Psoas muscle (tissue), 8 donors: ENCODE data around the gene FIGLA. TPM values are rescaled to one million over a fixed set of nuclear protein-coding genes. Genes with fewer than 3 reads are reported as not detected.

Experiments used
- ATAC-seq, 4 donors: fragments of 200-7000 bp; cut with Tn5 transposase; one replicate each; pipeline ENCODE4 v1.9.1; 2020; ENCODE audit warnings: moderate library complexity in 3 of 4, mild to moderate bottlenecking in 2 of 4
- DNase-seq, 2 donors: peaks; one replicate each; pipeline ENCODE4 v3.0.0-alpha.2; 2020
- H3K27ac ChIP-seq: fragments of 200-600 bp; one replicate; pipeline ENCODE4 v1.8.0; 2022
- H3K27me3 ChIP-seq, 3 donors: fragments of 200-600 bp in 1 of 3; one replicate each; pipeline versions ENCODE4 v1.6.1 to v1.8.0; 2013 to 2022; ENCODE audit warnings: low read length in 2 of 3, mild to moderate bottlenecking in 2 of 3, moderate library complexity in 1 of 3; ENCODE audit not compliant: insufficient read depth in 3 of 3
- H3K36me3 ChIP-seq, 2 donors: fragments of 200-600 bp in 1 of 2; one replicate each; pipeline versions ENCODE4 v1.6.1 to v1.8.0; 2013 to 2022; ENCODE audit warnings: low read depth in 1 of 2, mild to moderate bottlenecking in 1 of 2, moderate library complexity in 1 of 2; ENCODE audit not compliant: insufficient read depth in 1 of 2
- H3K4me1 ChIP-seq: fragments of 200-600 bp; one replicate; pipeline ENCODE4 v1.8.0; 2022
- H3K4me3 ChIP-seq: fragments of 200-600 bp; one replicate; pipeline ENCODE4 v1.8.0; 2022; ENCODE audit warnings: mild to moderate bottlenecking
- H3K9me3 ChIP-seq: fragments of 200-600 bp; one replicate; pipeline ENCODE4 v1.8.0; 2022
- CTCF ChIP-seq: fragments of 200-600 bp; IDR thresholded peaks from one replicate; pipeline ENCODE4 v1.8.0; 2022; ENCODE audit warnings: antibody characterized with exemption
- WGBS, 3 donors: extraction: QIAGEN DNeasy Blood & Tissue Kit; methylation state at CpG; one replicate each; pipeline versions ENCODE4 v1.1.6 to v1.1.7; 2013; 5-methylcytosine and 5-hydroxymethylcytosine counted together
- intact Hi-C, 2 donors: fragments of 100-400 bp; cut with DNase I; formaldehyde crosslinking; loops; one replicate each; pipeline versions ENCODE4 v1.11.0 to v1.14.2; 2022
- polyA plus RNA-seq, 3 donors: library from polyadenylated mRNA; stranded (reverse); fragments of 200-250 nt; gene quantifications; one replicate each; pipeline ENCODE4 v1.2.3, GENCODE V29; 2013
- total RNA-seq, 4 donors: library from RNA; stranded (reverse); fragmentation: NEBNext Ultra II Directional in 2 of 4; extraction: Animal tissue kit (Norgen Biotek cat#: 25700) in 2 of 4; gene quantifications; one replicate each; pipeline versions ENCODE4 v1.2.1 to v1.2.4, GENCODE V29; 2021 to 2023
- donor health status: healthy with polysubstance abuse.
- donor health status: DM: no; HTN: no; CAD: no; lungs with moderate emphysema.
- donor health status: Bipolar disorder and iron deficiency.
- donor health status: healthy.
- donor health status: DM: yes; HTN: yes; CAD: no.
- donor health status: DM: no; HTN: no; CAD: no.
- donor health status: DM: no; HTN: no; CAD: no.
- donor health status: DM: yes; HTN: yes; CAD: no.

Gene FIGLA
- total and polyA plus RNA-seq, 7 donors: 0.12 to 0.21 TPM; not detected in 5

- no peaks in the 10 kb centered on the region for H3K4me1 ChIP-seq
- H3K36me3 ChIP-seq: no peaks in the 10 kb centered on the region
- H3K27ac ChIP-seq: no peak overlapping the region
- H3K4me3 ChIP-seq: no peak overlapping the region
- peaks cover 0 to 3% (median 0%) of the 10 kb centered on the region in 3 donors for H3K27me3 ChIP-seq
- intact Hi-C loops: no loop called here
- TF ChIP-seq CTCF: no peak
- 93 to 95% (median 94%) methylated on average over 1 of the region's 1 CpG for WGBS, 3 donors
- no peaks in the 10 kb centered on the region for H3K9me3 ChIP-seq
- ATAC-seq: no peak
- no peak for DNase-seq
These were observed 60.8 kb downstream of the FIGLA start for GRCh38 chr2:70729647-70730046.

GRCh38 chr2:70728128-70728527, 62.3 kb downstream of the FIGLA start:
- intact Hi-C loops: no loop called here
- no peak for DNase-seq
- Histone ChIP-seq H3K27me3 (no peaks in the 10 kb centered on the region), H3K9me3 (no peaks in the 10 kb centered on the region), H3K4me1 (no peaks in the 10 kb centered on the region), H3K27ac (no peak overlapping the region), H3K36me3 (no peaks in the 10 kb centered on the region), H3K4me3 (no peak overlapping the region)
- no peak for ATAC-seq
- 65 to 73% (median 66%) methylated on average over 7 of the region's 7 CpGs for WGBS, 3 donors
- no peak for TF ChIP-seq CTCF

Other genes with a start within 250 kb of the FIGLA start
- under 1 TPM; 0.08 to 0.39 (median 0.18) TPM for gene TGFA, start 236.8 kb downstream of the FIGLA start, total RNA-seq
- under 1 TPM; 0.03 to 0.12 (median 0.09) TPM for gene TGFA, start 236.8 kb downstream of the FIGLA start, polyA plus RNA-seq
- gene ADD2, start 22.4 kb downstream of the FIGLA start, total RNA-seq: 1 to 10 TPM in 2 of 4 donors, under 1 TPM in 2; 0.85 to 2.6 (median 1.4) TPM
- under 1 TPM; 0.09 to 0.79 (median 0.22) TPM for gene ADD2, start 22.4 kb downstream of the FIGLA start, polyA plus RNA-seq
- under 1 TPM in 3 of 4 donors, not detected in 1; 0.36 to 0.64 (median 0.44) TPM for gene CLEC4F, start 30.0 kb upstream of the FIGLA start, total RNA-seq
- gene CLEC4F, start 30.0 kb upstream of the FIGLA start, polyA plus RNA-seq: under 1 TPM; 0.04 to 0.42 (median 0.21) TPM
- under 1 TPM in 3 of 4 donors, not detected in 1; 0.20 to 0.59 (median 0.49) TPM for gene CD207, start 45.2 kb upstream of the FIGLA start, total RNA-seq
- gene CD207, start 45.2 kb upstream of the FIGLA start, polyA plus RNA-seq: under 1 TPM; 0.04 to 0.13 (median 0.13) TPM
- 1 to 10 TPM in 2 of 4 donors, under 1 TPM in 2; 0.66 to 1.2 (median 0.96) TPM for gene VAX2, start 109.9 kb upstream of the FIGLA start, total RNA-seq
- gene VAX2, start 109.9 kb upstream of the FIGLA start, polyA plus RNA-seq: under 1 TPM; 0.30 to 0.97 (median 0.48) TPM
- gene ATP6V1B1, start 145.3 kb upstream of the FIGLA start, total RNA-seq: under 1 TPM in 2 of 4 donors, not detected in 2; 0.22 to 0.53 TPM
- gene ATP6V1B1, start 145.3 kb upstream of the FIGLA start, polyA plus RNA-seq: under 1 TPM; 0.10 to 0.70 (median 0.38) TPM
- gene ANKRD53, start 188.0 kb upstream of the FIGLA start, total RNA-seq: under 1 TPM; 0.15 to 0.69 (median 0.49) TPM
- under 1 TPM; 0.27 to 0.77 (median 0.36) TPM for gene ANKRD53, start 188.0 kb upstream of the FIGLA start, polyA plus RNA-seq
- 10 to 100 TPM; 46.7 to 70.7 (median 54.7) TPM for gene TEX261, start 204.2 kb upstream of the FIGLA start, total RNA-seq
- 10 to 100 TPM; 31.9 to 70.5 (median 34.2) TPM for gene TEX261, start 204.2 kb upstream of the FIGLA start, polyA plus RNA-seq